ENCODE results near the gene APOM. TPM values are rescaled to one million over a fixed set of nuclear protein-coding genes. Genes with fewer than 3 reads are reported as not detected.
A peak's percentile ranks its signal among the peaks of the same experiment; 100 is the strongest.

The APOM gene
- total RNA-seq, 1 donor from 2014 or later = 0.80 TPM

DNA sequence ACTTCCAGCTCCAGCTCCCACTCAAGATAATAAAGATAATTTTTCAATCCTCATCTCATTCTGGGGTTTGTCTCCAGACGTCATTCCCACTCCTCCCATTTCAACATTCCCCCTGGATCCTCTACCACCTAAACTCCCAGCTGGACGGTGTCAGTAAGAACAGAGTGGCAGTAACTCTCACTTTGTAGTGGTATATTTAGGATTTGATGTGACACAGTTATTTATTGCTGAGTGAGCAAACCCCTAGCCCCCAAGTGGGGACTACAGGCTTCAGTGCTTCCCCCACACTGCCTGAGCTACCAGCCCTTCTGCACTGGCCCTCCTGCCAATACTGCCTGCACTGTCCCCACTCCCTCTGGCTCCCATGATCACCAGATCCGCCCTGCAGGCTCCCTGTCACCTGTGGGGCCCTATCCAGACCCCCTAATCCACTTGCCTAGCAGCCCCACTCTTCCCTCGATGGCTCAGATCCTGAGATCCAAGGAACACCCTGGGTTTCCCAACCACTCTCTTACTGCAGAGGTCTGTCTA, 2.5 kb downstream of the APOM start:
- DNase-seq (ENCODE audit: low read depth) = no peak

DNA sequence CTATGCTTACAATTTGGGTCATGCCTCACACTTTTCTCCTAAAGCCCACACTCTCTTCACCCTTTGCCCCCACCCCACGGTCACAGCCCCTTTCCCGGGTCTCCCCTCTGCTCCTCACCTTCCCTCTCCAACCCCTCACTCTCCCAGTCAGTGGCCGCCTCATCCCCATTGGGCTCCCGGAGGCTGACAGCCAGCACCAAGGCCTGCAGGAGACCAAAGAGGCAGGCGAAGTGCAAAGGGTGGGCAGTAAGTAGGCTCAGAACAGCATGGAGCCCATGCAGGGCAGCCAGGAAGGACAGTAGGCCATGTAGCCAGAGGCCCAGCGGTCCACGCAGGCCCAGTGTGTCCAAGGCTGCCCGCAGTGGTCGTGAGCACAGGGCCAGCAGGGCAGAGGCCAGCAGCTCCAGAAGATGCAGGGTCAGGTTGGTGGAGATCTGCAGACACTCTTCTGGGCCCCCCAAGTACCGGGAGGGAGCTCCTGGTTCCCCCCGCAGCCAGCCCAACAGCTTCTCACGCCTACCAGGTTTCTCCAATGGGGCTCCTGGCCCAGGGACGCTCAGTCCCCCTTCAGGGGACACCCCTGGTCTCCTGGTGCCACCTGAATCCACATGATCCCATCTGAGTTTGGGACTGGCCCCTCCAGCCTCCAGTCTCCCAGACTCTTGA, 3.4 kb downstream of the APOM start:
- no peak for DNase-seq (ENCODE audit: low read depth)

DNA sequence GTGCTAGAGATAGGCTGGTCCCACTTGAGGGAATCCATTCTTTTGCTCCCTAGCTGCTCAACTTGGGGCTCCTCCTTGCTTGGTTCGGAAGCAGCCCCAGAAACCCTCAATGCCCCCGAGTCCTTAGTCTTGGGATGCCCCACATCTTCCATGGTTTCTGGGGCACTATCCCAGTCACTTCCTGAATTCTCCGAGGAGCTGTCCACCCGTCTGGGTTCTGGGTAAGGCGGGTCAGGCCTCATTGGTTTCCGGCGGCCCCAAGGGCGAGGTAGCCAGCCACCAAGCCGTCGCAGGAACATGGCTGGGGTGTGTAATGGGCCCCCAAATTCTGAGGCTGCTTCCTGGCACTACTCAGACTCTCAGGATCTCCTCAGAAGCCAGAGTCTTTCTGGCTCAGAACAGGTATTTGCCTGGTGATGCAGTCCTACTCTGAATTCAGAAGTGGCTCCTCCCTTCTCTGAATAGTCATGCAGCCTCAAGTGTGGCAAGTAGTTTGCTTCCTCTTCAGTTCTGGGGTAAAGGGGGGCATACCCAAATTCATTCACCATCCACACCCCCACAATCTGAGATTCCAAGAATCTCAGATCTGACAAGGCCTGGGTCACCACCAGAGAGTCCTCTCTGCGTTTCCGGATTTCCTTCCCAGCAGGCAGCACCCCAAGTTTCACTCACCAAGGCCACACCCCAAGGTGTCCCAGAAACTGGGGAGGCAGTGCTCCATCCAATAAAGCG, 4.1 kb downstream of the APOM start:
- DNase-seq (ENCODE audit: low read depth) = peak; percentile 29

DNA sequence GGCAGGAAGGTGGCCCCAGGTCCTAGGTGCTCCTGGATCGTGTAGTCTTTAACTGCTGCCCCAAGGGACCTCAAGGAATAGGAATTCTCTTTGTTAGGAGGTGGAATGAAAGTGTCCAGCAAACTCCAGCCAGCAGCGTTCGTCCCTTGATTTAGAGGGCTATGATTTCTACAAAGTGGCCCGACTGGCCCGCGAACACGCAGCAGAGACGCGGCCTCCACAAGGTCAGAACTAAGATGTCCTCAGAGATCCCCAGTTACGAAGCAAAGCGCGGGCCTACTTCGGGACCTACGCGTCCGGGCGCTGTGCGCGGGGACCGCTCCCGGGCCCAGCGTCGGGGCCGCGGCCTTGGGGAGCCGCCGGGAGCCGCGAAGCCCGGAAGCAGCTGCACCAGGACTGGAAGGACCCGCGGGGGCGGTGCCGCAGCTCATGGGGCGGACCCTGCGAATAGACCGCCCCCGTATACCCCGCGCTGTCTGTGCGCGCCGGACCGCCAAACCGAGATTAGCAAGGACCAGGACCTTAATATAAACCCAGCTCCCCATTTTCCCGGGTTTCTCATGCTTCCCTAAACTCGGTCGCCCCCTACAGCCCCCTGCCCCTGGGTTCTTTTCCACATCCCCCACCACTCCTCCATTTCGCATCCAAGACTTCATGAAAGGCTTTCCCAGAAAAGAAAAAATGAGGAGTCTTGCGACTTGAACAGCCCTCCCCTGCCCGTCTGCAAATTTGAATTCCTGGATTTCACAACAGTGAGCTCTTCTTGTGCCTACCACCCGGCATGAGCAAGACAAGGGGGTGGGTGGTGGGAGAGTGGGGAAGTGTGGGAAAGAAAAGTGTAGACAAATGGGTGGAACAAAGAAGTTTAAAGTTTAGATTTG, 4.9 kb downstream of the APOM start, which contains the start of gene C6orf47:
Gene C6orf47 (minus strand): TSS at position 398 of the 881 bp plus-strand sequence. CDS start 831 bp downstream, outside the sequence.
- DNase-seq (ENCODE audit: low read depth) = peak; percentile 62

DNA sequence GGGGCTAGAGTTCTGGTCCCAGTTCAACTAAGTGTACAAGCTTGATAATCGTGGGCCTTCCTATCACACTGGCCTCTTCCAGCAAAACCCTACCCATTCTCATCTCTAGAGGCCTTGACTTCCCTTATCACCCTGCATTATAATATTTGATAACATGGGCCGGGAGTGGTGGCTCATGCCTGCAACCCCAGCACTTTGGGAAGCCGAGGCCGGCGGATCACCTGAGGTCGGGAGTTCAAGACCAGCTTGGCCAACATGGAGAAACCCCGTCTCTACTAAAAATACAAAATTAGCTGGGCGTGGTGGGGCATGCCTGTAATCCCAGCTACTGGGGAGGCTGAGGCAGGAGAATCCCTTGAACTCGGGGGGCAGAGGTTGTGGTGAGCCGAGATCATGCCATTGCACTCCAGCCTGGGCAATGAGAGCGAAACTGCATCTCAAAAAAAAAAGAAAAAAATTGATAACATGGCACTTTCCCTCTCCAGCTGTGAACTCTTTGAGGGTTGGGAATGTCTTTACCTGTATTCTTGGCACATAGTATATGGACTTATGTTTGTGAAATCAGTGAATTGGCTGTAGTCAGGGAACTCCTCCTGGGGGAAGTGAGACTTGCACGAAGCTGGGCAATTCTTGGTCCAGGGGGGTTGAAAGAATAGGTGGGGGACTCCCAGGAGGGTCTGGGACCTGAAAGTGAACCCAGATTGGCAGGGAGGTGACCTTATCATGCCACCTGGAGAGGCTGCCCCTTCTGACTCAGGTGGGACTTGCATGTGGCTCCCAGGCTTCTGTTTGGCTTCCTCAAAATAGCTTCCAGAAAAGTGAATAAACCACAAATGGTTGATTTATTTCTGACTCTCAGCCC, 5.8 kb downstream of the APOM start:
- DNase-seq (ENCODE audit: low read depth) = no peak

DNA sequence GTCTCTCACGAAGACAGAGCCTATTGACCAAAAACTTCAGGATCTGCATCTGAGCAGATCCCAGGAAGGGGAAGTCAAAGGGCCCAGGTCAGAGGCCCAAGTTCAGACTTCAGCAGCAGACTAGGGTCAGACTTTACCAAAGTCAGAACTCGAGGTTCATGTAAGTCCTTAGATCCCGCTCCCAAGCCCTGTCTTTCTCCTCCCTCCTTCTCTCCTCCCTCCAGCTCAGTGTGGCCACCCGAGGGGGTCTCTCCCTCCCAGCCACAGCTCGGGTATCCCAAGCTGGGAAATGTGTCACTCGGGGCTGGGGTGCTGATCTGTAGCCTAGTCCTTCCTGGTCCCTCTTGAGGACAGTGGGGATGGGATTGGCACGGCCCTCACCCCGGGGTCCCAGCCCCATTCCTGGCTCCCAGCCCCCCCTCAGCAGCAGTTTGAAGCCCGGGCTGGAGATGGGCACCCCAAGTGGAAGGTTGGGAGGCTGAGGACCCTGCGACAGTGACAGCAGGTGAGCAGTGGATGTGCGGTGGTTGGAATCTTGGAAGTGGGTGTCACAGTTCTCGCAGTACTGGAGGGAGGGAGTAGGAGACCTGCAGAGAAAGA, 6.5 kb downstream of the APOM start:
- DNase-seq (ENCODE audit: low read depth) = no peak

DNA sequence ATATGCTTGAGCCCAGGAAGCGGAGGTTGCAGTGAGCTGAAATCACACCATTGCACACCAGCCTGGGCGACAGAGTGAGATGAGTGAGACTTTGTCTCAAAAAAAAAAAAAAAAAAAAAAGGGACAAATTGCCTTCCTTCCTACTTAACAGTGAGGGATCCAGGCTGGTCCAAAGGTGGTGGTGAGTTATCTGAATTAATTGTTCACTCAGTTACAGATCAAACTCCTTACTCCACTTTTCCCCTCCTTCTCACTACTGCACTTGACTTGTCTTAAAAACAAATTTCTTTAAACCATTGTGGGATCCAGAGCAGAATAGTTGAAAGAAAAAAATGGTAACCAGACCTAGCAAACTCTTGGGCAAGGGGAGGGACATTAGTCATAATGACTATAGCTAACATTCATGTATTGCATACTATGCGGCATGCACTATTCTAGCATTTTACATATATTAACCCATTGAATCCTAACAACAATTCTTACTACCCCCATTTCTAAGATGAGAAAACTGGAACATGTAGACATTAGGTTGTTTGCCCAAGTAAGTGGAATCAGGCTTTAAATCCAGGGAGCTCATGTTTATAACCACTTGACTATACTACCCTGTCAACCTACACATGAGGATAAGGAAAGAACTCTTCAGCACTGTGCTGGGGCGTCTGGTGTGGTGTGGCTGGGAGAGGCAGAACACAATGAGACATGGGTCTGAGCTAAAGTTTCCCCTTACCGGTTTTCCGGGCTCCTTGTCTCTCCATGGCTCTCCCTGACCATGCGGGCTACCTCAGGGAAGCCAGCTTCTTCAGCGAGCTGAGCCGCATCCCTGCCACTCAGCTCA, 7.6 kb downstream of the APOM start:
- no peak for DNase-seq (ENCODE audit: low read depth)

DNA sequence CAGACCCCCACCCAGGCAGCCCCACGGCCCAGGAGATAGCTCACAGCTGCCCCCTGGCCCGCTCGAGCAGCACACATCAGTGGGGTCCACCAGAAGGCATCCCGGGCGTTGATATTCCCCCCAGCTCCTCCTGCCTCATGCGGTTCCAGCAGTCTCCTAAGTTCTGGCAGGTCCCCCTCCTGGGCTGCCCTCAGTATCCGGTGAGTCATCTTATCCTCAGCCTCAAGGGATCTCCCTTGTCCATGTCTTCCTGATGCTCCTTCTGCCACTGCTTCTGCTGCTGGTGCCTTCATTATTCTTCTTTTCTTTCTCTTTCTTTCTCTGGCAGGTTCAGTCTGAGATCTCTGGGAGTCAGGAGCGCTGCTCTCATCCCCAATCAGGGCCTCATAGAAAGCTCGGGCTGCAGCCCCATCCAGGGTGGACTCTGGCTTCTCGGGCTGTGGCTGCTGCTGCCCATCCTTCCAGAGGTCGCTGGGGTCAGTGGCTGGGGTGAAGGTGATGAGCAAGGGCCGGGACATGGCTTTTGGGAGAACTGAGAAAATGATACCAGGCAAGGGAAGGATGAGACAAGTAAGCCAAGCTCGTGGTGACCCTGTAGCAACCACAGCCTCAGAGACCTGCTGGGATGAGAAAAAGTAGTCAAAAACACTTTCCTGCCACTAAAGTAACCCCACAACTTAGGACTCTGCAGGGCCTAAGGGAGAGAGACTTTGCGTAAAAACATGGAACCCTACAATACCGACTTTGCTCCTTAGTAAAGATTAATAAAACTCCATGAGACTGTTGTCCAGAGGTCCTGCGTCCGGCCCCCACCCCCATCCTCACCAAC, 8.5 kb downstream of the APOM start:
- peak; percentile 68 for DNase-seq (ENCODE audit: low read depth)

DNA sequence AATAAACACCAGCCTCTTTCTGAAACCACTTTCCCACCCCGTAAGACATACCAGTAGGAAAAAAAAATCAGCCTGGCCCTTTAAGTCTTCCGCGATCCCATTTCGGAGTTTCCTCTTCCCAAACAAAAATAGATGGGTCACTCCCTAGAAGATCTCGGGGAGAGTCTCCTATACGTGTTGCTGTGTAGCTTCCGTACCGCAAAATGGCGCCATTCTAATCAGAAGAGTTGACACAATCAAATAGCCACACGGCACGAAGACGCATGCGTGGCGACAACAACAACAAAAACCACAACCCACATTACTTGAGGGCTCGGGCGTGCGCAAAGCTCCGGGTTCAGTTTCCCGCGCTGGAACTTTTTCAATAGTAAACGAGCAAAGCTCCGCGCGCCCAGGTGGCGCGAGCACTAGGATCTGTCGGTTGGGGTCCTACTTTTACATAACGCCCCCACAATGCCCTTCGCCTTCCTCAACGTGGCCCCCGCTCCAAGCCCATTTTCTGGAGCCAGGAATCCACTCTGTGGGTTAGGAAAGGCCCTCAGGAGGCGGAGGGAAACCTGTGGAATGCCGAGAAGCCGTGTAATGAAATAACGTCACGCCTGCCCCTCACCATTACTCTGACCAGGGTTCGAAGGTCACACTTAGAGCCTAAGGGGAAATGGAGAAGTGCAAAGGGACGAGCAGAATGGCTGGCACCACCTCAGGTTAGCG, 9.3 kb downstream of the APOM start, which contains the start of gene GPANK1:
Gene GPANK1 (minus strand): TSS at position 208 of the 711 bp plus-strand sequence. CDS start 519 bp downstream, outside the sequence.
- peak; percentile 92 for DNase-seq (ENCODE audit: low read depth)

DNA sequence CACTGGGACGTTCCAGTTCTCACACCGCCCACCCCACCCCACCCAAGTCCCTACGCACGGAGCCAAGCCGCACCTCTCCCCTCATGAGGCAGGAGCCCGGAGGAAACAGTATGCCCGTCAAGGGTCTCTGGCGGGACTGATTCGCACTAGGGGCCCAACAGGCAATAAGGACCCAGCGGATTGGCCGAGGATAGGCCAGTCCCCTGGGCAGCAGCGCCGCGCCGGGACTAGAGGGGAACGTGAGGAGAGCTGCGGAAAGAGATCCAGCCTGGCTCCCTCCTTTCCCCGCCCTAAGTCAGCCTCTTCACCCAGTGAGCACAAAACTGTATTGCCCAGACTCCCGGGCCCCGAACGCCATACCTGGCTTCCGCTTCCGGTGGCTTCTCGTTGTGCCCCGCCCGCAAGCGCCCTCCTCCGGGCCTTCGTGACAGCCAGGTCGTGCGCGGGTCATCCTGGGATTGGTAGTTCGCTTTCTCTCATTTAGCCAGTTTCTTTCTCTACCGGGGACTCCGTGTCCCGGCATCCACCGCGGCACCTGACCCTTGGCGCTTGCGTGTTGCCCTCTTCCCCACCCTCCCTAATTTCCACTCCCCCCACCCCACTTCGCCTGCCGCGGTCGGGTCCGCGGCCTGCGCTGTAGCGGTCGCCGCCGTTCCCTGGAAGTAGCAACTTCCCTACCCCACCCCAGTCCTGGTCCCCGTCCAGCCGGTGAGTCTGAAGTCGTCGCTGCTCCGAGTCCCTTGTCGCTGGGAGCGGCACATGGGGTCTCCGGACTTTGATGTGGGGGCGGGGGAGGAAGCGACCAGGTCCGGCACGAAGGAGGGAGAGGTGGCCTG, 10.0 kb downstream of the APOM start, which contains the start of gene CSNK2B:
Gene CSNK2B (plus strand): TSS at position 580 of the 836 bp plus-strand sequence. CDS start 752 bp downstream, outside the sequence.
- peak; percentile 94 for DNase-seq (ENCODE audit: low read depth)

DNA sequence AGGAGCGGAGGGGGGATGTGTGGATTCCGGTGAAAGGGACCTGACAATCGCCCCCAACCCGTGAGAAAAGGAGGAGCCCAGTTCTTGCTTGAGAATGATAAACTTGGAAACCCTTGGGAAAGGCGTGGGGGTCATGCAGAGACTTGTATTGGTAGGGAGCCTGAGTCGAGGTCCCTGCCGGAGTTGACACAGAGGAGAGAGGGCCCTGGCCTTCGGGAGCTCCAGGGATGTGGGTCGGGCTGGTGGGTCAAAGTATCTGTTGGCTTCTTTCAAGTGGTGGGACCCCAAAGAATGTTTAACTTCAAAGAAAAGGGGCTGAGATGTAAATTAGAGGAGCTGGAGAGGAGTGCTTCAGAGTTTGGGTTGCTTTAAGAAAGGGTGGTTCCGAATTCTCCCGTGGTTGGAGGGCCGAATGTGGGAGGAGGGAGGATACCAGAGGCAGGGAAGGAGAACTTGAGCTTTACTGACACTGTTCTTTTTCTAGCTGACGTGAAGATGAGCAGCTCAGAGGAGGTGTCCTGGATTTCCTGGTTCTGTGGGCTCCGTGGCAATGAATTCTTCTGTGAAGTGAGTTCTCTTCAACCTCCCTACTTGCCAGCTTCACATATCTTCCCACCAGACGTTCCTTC, 10.8 kb downstream of the APOM start:
- DNase-seq (ENCODE audit: low read depth) = no peak

DNA sequence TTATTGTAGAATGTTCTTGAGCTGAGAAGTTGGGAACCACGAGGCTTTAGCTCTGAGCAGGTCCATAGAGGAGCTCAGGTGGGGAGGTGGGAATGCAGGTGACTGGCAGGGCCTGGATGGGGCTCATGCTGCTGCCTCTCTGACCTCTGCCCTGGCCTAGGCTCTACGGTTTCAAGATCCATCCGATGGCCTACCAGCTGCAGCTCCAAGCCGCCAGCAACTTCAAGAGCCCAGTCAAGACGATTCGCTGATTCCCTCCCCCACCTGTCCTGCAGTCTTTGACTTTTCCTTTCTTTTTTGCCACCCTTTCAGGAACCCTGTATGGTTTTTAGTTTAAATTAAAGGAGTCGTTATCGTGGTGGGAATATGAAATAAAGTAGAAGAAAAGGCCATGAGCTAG, 14.0 kb downstream of the APOM start, which contains the start of gene LY6G5B:
Gene LY6G5B (plus strand): TSS at position 301 of the 400 bp plus-strand sequence. CDS start 975 bp downstream, outside the sequence.
- DNase-seq (ENCODE audit: low read depth) = no peak

DNA sequence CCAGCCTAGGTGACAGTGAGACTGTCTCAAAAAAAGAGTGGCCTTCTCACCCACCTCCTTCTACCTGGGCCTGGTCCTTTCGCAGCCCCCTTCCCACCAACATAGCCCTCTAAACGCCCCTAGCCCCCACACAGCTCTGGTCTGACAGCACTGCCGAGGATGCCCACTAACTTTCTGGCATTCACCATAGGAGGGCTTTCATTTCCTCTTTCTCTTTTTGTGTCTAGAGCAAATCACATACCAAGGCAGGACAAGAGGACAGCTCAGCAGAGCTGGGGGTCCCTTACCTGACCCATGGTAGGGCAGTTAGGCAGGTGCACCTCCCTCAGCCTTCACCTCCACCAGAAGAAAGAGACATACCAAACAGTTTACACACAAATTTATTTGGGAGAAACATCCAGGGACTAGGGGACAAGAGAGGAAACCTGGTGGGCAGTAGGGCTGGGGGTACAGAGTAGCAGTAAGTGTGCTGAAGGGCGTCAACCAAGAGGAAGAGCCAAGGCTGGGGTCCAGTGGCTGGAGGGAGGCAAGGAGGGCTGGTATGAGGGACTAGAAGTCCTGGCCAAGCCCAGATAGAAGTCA, 20.7 kb downstream of the APOM start:
- DNase-seq (ENCODE audit: low read depth) = no peak

DNA sequence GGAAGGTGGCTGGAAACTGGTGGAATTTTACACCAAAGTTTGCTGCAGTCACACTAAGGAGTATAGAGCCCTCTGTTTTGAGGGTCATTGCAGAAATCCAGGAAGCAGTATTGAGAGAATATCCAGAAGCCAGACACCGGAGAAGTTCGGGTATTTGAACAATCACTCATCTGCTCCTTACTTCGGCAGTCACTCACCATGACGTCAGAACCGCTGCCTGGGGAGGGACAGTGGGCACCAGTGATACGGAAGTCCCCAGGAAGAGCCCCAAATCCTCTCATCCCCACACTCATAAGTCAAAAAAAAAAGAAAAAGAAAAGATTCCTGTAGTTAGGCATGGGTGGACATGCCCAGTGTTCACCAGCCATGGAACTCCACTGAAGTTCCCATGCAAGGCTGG, 21.2 kb downstream of the APOM start:
- DNase-seq (ENCODE audit: low read depth) = no peak

DNA sequence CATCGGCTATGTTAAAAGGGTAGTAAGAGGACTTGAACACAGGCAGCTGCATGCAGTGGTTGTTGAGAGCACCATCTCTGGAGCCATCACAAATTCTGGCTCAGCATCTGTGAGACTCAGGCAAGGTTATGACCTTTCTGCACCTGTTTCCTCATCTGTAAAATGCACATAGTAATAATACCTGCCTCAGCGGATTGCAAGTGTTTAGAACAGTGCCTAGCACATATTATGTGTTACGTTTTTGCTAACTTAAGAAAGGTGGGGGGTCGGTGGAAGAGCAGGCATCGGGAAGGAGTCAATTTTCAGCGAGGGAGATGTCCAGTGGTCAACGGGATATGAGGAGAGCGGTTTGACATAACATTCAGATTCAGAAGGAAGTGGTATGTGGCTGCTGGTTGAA, 22.3 kb downstream of the APOM start:
- DNase-seq (ENCODE audit: low read depth) = no peak

Measured in renal cortical epithelial cell (primary cell).